IPS DF 4.7 (cell line): Measurements from ENCODE around the gene SEC22A.
A peak's percentile ranks its signal among the peaks of the same experiment; 100 is the strongest.

Source experiments
- DNase-seq: peaks from one replicate; pipeline ENCODE4 v3.0.0-alpha.2; 2013; ENCODE audit warnings: low spot score; ENCODE audit errors: extremely low read depth

Gene SEC22A, protein sequence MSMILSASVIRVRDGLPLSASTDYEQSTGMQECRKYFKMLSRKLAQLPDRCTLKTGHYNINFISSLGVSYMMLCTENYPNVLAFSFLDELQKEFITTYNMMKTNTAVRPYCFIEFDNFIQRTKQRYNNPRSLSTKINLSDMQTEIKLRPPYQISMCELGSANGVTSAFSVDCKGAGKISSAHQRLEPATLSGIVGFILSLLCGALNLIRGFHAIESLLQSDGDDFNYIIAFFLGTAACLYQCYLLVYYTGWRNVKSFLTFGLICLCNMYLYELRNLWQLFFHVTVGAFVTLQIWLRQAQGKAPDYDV

GRCh38 chr3:123201557-123202427 lies at the start of gene SEC22A:
Gene SEC22A (plus strand): TSS chr3:123201943. CDS start chr3:123209218, 7,275 bp downstream.
- peak; percentile 88 for DNase-seq

- no peak for DNase-seq
Measured at GRCh38 chr3:123152687-123153086, 49.1 kb upstream of the SEC22A start.

GRCh38 chr3:123153125-123154019 lies 48.4 kb upstream of the SEC22A start:
- no peak for DNase-seq

DNA sequence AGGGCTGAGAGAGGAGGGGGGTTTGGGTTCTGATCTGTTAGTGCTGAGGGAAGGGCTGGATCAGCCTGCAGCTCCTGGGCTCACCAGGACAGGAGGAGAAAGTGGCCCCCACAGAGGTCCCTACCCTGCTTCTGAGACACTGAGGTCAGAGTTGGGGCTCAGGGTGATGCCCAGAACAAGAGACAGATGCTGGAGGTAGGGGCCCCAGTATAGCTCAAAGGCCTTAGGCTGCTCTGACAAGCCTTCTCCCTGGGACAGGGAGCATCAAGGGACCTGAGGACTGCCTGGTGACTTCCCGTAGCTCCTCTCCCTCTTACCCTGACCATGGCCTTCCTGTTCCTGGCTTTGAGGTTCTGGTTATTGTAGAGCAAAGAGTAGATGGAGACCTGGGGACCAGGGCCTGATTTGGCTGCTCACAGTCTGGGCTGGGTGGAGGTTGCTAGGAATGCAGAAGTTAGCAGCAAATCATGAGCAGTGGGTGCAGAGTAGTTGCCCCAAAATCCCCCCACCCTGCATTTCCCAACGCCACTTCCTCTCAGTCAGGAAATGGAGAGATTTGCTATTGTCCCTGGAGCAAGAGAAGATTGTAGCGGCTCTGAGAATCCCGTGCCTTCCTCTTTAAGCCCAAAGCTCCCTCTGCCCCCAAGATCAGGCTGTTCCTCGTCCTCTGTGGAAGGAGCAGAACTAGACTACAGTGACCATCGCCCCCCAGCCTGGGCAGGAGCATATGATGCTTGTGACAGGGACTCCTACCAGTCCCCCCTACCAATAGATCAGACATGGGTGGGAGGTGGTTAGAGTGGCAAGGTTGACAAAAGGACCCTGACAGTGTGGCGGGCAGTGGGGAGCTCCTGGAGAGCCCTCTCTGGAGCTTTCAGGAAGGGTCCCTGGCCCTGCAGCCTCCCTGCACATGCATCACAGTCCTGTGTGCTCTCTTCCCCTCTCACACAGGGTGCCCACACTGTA lies 47.4 kb upstream of the SEC22A start:
- no peak for DNase-seq

DNA sequence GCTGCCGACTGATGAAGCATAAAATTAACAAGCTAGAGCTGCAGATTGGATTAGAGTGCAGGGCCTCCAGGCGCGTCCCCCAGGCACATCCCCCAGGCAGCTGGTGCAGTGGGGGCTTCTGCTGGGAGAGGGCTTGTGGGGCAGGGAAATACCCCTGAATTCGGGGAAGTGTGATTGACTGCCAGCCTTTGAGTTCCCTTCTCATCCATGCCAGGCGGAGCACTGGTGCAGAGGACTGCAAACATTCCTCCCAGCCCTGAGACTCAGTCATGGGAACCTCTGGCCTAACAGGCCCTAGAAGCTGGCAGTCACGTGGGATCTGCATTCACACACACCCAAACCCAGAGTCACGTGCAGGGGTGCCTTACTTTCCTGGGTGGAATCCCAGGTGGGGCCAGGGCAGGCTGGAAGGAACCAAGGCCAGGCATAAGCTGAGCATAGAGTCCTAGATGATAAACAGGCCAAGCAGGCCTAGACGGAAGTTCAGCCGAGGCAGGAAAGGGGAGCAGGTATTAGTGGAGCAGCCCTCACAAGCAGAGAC lies 46.2 kb upstream of the SEC22A start:
- no peak for DNase-seq

DNA sequence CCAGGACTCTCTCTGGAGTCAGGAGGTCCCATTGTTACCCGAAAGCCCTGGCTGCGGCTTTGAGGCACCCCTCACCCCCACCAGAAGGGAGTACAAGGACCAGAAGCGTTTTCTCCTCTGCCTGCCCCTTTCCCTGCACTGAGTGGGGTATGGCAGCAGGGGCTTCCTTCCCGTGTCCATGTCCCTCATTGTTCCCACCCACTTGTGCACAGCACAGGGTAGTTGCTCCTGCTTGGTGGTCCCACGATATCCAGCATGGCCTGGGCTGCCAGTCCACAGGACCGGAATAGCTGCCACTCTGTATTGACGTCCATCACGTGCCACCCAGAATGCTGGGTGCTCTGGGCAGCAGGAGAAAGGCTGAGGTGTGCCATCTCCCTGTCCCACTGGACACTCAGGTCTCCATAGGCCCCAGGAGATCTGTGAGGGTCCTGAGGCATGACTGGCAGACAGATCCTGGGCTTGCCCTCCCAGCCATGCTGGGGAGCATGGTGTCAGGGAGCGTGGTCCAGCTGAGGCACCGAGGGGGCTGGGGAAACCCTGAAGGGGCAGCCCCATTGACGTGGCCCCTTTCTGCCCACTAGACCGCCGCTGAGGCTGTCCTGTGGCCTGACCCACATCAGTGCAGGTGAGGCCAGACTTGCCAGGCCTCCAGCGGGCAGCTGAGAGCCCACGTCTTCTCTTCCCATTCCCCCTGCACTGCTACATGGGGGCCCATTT lies 45.3 kb upstream of the SEC22A start:
- DNase-seq: no peak

DNA sequence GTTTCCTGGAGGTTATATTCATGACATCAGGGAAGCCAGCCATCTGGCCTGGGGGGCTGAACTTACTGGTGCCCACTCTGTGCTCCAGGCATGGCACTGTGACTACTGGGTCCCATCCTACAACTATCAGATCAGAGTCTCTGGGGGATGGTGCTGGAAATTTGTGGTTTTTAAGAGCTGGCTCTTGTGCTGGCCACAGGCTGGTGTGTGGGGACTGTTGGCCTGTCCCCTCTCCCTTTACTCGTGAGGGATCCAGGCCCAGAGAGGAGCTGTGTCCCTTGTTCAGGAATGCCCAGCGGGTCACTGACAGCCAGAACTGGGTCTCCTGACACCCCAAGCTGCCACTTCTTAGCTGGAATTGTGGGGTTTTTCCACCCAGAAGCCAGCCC lies 44.5 kb upstream of the SEC22A start:
- DNase-seq: no peak

DNA sequence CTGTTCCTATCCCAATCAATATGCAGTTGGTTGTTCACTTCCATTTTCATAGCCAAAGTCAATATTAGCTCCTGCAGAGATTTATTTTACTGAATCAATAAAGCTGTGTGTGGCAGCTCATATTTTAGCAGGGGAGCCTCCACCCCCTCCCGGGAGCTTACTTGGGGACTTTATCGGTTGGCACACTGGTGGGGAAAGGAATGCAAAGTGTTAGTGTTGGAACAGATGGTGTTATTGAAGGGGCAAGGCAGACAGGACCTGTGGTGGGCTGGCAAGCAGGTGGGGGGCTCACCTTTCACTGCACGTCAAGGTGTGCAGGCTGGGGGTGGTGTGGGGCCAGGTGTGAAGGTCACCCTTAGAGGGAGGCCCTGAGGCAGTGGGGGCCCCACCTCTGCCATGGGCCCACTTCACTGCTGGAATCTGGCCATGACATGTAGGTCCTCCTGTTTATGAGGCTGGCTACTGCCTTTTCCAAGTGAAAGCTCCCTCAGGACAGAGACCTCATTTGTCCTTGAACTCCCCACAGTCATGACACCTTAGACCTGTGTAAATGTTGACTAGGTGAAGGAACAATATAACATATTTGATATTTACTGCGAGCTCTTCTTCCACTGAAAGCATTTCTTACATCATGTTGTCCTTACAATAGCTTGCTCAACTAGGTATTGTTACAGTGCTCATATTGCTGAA lies 44.0 kb upstream of the SEC22A start:
- no peak for DNase-seq

- DNase-seq: no peak
Measured at GRCh38 chr3:123158330-123158729, 43.4 kb upstream of the SEC22A start.

GRCh38 chr3:123158899-123159390 lies 42.8 kb upstream of the SEC22A start:
- DNase-seq: no peak

GRCh38 chr3:123159926-123160635 lies 41.7 kb upstream of the SEC22A start:
- DNase-seq: no peak

- no peak for DNase-seq
Measured at GRCh38 chr3:123161167-123161566, 40.6 kb upstream of the SEC22A start.

DNA sequence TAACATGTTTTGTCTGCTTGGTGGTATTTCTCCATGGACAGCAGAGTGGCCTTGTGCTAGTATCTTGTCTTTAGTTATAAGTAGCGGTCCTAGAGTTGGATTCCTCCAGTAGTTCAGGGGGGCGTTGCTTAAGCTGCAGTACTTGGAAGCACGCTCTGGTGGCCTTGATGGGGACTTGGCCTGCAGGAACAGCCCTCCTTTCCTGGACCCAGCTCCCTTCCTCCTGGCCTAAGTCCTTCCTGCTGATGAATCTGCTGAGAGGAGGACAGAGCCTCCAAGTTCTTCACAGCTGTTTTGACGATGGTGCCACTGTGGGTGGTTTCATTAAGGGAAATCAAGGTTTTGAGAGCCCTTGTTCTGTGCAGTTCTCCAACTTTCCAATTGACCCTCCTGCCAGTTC lies 38.6 kb upstream of the SEC22A start:
- DNase-seq: no peak

DNA sequence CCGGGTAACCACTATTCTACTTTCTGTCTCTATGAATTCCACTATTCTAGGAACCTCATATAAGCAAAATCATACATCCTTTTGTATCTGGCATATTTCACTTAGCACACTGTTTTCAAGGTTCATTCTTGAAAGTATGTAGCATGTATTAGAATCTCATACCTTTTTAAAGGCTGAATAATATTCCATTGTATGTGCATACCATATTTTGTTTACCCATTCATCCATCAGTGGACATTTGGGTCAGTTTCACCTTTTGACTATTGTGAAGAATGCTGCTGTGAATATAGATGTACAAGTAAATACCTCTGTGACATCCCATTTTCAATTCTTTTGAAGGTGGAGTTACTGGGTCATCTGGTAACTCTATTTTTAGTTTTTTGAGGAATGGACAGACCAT lies 36.6 kb upstream of the SEC22A start:
- no peak for DNase-seq

GRCh38 chr3:123167686-123168085 lies 34.1 kb upstream of the SEC22A start:
- DNase-seq: no peak

DNA sequence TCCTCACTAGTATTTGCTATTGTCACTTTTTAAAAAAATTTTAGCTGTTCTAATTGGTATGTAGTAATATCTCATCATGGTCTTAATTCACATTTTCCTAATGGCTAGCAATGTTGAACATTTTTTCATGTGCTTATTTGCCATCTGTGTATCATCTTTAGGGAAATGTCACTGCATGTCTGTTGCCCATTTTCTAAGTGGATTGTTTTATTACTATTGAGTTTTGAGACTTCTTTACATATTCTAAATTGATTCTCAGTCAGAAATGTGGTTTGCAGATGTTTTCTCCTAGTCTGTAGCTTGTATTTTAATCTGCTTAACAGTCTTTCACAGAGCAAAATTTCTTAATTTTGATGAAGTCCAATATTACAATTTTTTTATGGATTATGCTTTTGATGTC lies 33.6 kb upstream of the SEC22A start:
- DNase-seq: no peak

DNA sequence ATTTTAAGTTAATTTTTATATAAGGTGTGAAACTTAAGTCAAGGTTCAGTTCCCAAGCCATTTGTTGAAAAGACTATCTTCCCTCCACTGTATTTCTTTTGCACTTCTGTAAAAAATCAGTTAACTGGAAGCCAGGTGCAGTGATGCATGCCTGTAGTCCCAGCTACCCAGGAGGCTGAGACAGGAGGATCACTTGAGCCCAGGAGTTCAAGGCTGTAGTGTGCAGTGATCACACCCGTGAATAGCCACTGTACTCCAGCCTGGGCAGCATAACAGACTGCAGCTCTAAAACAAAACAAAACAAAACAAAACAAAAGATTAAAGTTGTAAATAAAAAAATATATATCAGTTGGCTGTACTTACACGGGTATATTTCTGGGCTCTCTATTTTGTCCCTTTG lies 33.1 kb upstream of the SEC22A start:
- DNase-seq: no peak

DNA sequence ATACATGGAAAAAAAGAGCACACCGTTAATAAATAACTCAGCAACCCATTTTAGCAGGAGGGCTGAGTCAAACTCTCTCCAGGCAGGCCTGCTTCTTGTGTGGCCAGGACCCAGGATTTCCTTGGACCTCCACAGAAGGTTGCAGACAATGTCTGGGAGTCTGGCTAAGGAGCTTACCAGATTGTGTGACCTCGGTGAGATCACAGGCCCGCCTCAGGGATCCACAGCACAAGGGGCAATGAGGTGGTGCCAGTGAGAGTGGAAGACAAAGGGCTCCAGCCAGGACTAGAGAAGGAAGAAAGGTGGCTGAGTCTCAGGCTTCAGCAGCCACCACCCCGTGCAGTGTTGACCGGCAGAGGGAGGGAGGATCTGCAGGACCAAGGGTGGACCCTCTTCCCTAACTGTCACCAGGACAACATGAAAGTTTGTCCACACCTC lies 32.2 kb upstream of the SEC22A start:
- DNase-seq: no peak
